ENCODE data around the gene TMEM11. TPM values are rescaled to one million over a fixed set of nuclear protein-coding genes. Genes with fewer than 3 reads are reported as not detected.

TMEM11 gene
- total RNA-seq, 1 donor from 2014 or later: 31.6 TPM

- DNase-seq (ENCODE audit: low read depth) (no peak), FAIRE-seq (no peak)
- Mint-ChIP-seq H3K27me3 (ENCODE audit: low read depth, unreplicated experiment) (peaks cover 2% of the 10 kb centered on the region), H3K4me1 (ENCODE audit: low read depth, unreplicated experiment) (peaks cover 1% of the 10 kb centered on the region), H3K36me3 (ENCODE audit: low read depth, unreplicated experiment) (peaks cover 4% of the 10 kb centered on the region), H3K4me3 (ENCODE audit: unreplicated experiment) (no peak overlapping the region), H3K27ac (ENCODE audit: unreplicated experiment) (no peak overlapping the region), H3K9me3 (ENCODE audit: unreplicated experiment) (no peaks in the 10 kb centered on the region)
- H3K27ac ChIP-seq (ENCODE audit: low read depth, low read length): no peak overlapping the region
- H3K9me3 ChIP-seq (ENCODE audit: insufficient read depth, low read depth, low read length): no peaks in the 10 kb centered on the region
- H3K4me3 ChIP-seq (ENCODE audit: insufficient read depth, low read depth, low read length): no peak overlapping the region
- no peak overlapping the region for H3K9ac ChIP-seq (ENCODE audit: low read length)
- H2AFZ ChIP-seq (ENCODE audit: low read depth, low read length): no peak overlapping the region
- no peaks in the 10 kb centered on the region for H3K36me3 ChIP-seq (ENCODE audit: insufficient read depth, low read length)
- H4K20me1 ChIP-seq (ENCODE audit: insufficient read depth, low read length): peaks cover 33% of the 10 kb centered on the region
- no peaks in the 10 kb centered on the region for H3K79me2 ChIP-seq (ENCODE audit: insufficient read depth, low read length)
- H3K4me2 ChIP-seq (ENCODE audit: low read length): no peak overlapping the region
- TF ChIP-seq EZH2 (IDR thresholded peaks at IDR 0.05; ENCODE audit: insufficient read depth, low read length) (no peak), CTCF (IDR thresholded peaks at IDR 0.05; ENCODE audit: insufficient read depth, low read depth, low read length) (no peak)
- no peaks in the 10 kb centered on the region for H3K4me1 ChIP-seq (ENCODE audit: insufficient read depth, low read length)
- no peaks in the 10 kb centered on the region for H3K27me3 ChIP-seq (ENCODE audit: insufficient read depth, low read length)
These were observed 31.7 kb upstream of the TMEM11 start for GRCh38 chr17:21245639-21246084.

GRCh38 chr17:21243516-21244303 is 29.7 kb upstream of the TMEM11 start:
- TF ChIP-seq CTCF (IDR thresholded peaks at IDR 0.05; ENCODE audit: insufficient read depth, low read depth, low read length) (no peak), EZH2 (IDR thresholded peaks at IDR 0.05; ENCODE audit: insufficient read depth, low read length) (no peak)
- Histone ChIP-seq H3K9ac (ENCODE audit: low read length) (no peak overlapping the region), H3K4me2 (ENCODE audit: low read length) (no peak overlapping the region), H3K27ac (ENCODE audit: low read depth, low read length) (no peak overlapping the region), H4K20me1 (ENCODE audit: insufficient read depth, low read length) (peaks cover 16% of the 10 kb centered on the region), H3K27me3 (ENCODE audit: insufficient read depth, low read length) (no peaks in the 10 kb centered on the region), H3K79me2 (ENCODE audit: insufficient read depth, low read length) (no peaks in the 10 kb centered on the region), H2AFZ (ENCODE audit: low read depth, low read length) (no peak overlapping the region), H3K4me3 (ENCODE audit: insufficient read depth, low read depth, low read length) (no peak overlapping the region), H3K36me3 (ENCODE audit: insufficient read depth, low read length) (no peaks in the 10 kb centered on the region), H3K9me3 (ENCODE audit: insufficient read depth, low read depth, low read length) (no peaks in the 10 kb centered on the region), H3K4me1 (ENCODE audit: insufficient read depth, low read length) (no peaks in the 10 kb centered on the region)
- Mint-ChIP-seq H3K27ac (ENCODE audit: unreplicated experiment) (no peak overlapping the region), H3K27me3 (ENCODE audit: low read depth, unreplicated experiment) (peaks cover 2% of the 10 kb centered on the region), H3K36me3 (ENCODE audit: low read depth, unreplicated experiment) (peaks cover 4% of the 10 kb centered on the region), H3K9me3 (ENCODE audit: unreplicated experiment) (no peaks in the 10 kb centered on the region), H3K4me3 (ENCODE audit: unreplicated experiment) (no peak overlapping the region), H3K4me1 (ENCODE audit: low read depth, unreplicated experiment) (peaks cover 5% of the 10 kb centered on the region)
- DNase-seq (ENCODE audit: low read depth): no peak
- FAIRE-seq: no peak
